Motor neuron (in vitro differentiated cells): ENCODE data around the gene MAP3K21. TPM values are rescaled to one million over a fixed set of nuclear protein-coding genes. Genes with fewer than 3 reads are reported as not detected.

Experiments
- ATAC-seq, 8 experiments: fragments of 200-7000 bp; cut with Tn5 transposase; replicated peaks in 6 of 8; 2 replicates each; pipeline ENCODE4 v1.8.0; 2021; ENCODE audit warnings: mild to moderate bottlenecking in 8 of 8, moderate library complexity in 8 of 8
- H3K27ac ChIP-seq, 2 donors: fragments of 250-450 bp; sonication (Bioruptor Pico); 2 replicates each; pipeline ENCODE4 v1.9.0; 2021; ENCODE audit warnings: antibody characterized with exemption in 2 of 2, mild to moderate bottlenecking in 2 of 2, moderate library complexity in 1 of 2
- H3K4me1 ChIP-seq, 2 donors: fragments of 250-450 bp; sonication (Bioruptor Pico); replicated peaks in 1 of 2; 2 replicates each; pipeline ENCODE4 v1.6.1; 2021; ENCODE audit warnings: antibody characterized with exemption in 2 of 2, mild to moderate bottlenecking in 2 of 2, moderate library complexity in 1 of 2
- H3K4me3 ChIP-seq, 5 donors: fragments of 250-450 bp; sonication (Bioruptor Pico); 2 replicates each; pipeline ENCODE4 v1.9.0; 2021; ENCODE audit warnings: antibody characterized with exemption in 5 of 5, mild to moderate bottlenecking in 5 of 5, moderate library complexity in 4 of 5
- WGBS, 10 experiments: fragments of 450-650 bp; shearing (Covaris generic); methylation state at CpG; one replicate each; pipeline ENCODE4 v1.0.0; 2022; 5-methylcytosine and 5-hydroxymethylcytosine counted together
- in situ Hi-C, 9 experiments: fragments of 400-800 bp; cut with MboI; loops; one replicate each; pipeline ENCODE4 v1.15.0; 2021; ENCODE audit warnings: low sequenced_read_pairs in 9 of 9, low pct_unique_long_range_greater_than_20kb in 2 of 9; ENCODE audit not compliant: unreplicated experiment in 9 of 9
- total RNA-seq, 8 experiments: library from RNA; unstranded; fragments of 300-600 nt; gene quantifications; 2 replicates each; pipeline versions ENCODE4 v1.2.3 to v1.2.4, GENCODE V29; 2022

The MAP3K21 gene
- total RNA-seq, 8 experiments from 2014 or later = 0.25 to 4.7 (median 2.7) TPM

- Histone ChIP-seq H3K4me3 (no peak overlapping the region), H3K27ac (no peak overlapping the region), H3K4me1 (peaks cover 11 to 13% of the 10 kb centered on the region in 2 donors)
- no peak for ATAC-seq
- in situ Hi-C loops = no loop called here
- WGBS, 10 experiments = 43 to 96% (median 58%) methylated on average over 2 to 7 of the region's 8 CpGs
Measured at GRCh38 chr1:233331676-233332519, 4.4 kb downstream of the MAP3K21 start.

- Histone ChIP-seq H3K4me3 (no peak overlapping the region), H3K4me1 (peaks cover 11 to 13% of the 10 kb centered on the region in 2 donors), H3K27ac (no peak overlapping the region)
- ATAC-seq = no peak
- in situ Hi-C loops = no loop called here
- 100% methylated on average over 1 of the region's 1 CpG; no CpG with 5 or more reads in 5 of the 10 experiments for WGBS, 10 experiments
Measured at GRCh38 chr1:233333086-233333485, 5.6 kb downstream of the MAP3K21 start.

GRCh38 chr1:233334092-233334491, 6.6 kb downstream of the MAP3K21 start:
- 0 to 100% (median 36%) methylated on average over 1 to 6 of the region's 7 CpGs; no CpG with 5 or more reads in 4 of the 10 experiments for WGBS, 10 experiments
- no peak for ATAC-seq
- Histone ChIP-seq H3K27ac (no peak overlapping the region), H3K4me3 (no peak overlapping the region), H3K4me1 (peaks cover 10% of the 10 kb centered on the region in 2 donors)
- in situ Hi-C loops = no loop called here

- WGBS, 10 experiments = 0 to 96% (median 78%) methylated on average over 1 to 5 of the region's 5 CpGs; no CpG with 5 or more reads in 2 of the 10 experiments
- in situ Hi-C loops = no loop called here
- no peak for ATAC-seq
- H3K4me3 ChIP-seq = no peak overlapping the region
- peaks cover 0 to 4% of the 10 kb centered on the region in 2 donors for H3K4me1 ChIP-seq
- H3K27ac ChIP-seq = no peak overlapping the region
Measured at GRCh38 chr1:233336554-233337456, 9.3 kb downstream of the MAP3K21 start.

- Histone ChIP-seq H3K27ac (no peak overlapping the region), H3K4me1 (peaks cover 0 to 4% of the 10 kb centered on the region in 2 donors), H3K4me3 (no peak overlapping the region)
- in situ Hi-C loops = no loop called here
- 0 to 100% (median 75%) methylated on average over 1 to 3 of the region's 3 CpGs for WGBS, 10 experiments
- ATAC-seq = no peak
Measured at GRCh38 chr1:233337505-233337904, 10.0 kb downstream of the MAP3K21 start.

DNA sequence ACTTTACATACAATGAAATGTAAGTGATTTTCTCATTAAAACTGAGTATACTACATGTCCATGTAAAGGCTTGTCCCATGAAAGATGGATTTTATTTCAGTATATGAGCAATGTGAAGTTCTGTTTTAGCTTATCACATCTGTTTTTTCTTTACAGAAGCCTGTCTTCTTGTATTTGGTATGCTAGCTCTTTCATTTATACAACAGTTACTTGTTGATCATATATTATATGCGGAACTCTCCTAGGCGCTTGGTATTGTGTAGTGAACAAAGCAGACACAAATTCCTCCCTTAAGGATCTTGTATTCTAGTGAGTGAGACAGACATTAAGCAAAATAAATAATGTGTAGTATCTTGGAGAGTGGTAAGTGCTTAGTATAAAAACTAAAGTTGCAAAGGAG, 10.6 kb downstream of the MAP3K21 start:
- ATAC-seq = no peak
- peaks cover 0 to 4% of the 10 kb centered on the region in 2 donors for H3K4me1 ChIP-seq
- 57 to 100% (median 73%) methylated on average over 1 to 2 of the region's 2 CpGs; no CpG with 5 or more reads in 1 of the 10 experiments for WGBS, 10 experiments
- no peak overlapping the region for H3K4me3 ChIP-seq
- in situ Hi-C loops = no loop called here
- no peak overlapping the region for H3K27ac ChIP-seq

GRCh38 chr1:233340031-233340555, 12.6 kb downstream of the MAP3K21 start:
- H3K4me3 ChIP-seq = no peak overlapping the region
- no peak for ATAC-seq
- in situ Hi-C loops = no loop called here
- no peak overlapping the region for H3K27ac ChIP-seq
- 15 to 100% (median 67%) methylated on average over 1 to 3 of the region's 3 CpGs; no CpG with 5 or more reads in 1 of the 10 experiments for WGBS, 10 experiments
- H3K4me1 ChIP-seq = peaks cover 0 to 4% of the 10 kb centered on the region in 2 donors

DNA sequence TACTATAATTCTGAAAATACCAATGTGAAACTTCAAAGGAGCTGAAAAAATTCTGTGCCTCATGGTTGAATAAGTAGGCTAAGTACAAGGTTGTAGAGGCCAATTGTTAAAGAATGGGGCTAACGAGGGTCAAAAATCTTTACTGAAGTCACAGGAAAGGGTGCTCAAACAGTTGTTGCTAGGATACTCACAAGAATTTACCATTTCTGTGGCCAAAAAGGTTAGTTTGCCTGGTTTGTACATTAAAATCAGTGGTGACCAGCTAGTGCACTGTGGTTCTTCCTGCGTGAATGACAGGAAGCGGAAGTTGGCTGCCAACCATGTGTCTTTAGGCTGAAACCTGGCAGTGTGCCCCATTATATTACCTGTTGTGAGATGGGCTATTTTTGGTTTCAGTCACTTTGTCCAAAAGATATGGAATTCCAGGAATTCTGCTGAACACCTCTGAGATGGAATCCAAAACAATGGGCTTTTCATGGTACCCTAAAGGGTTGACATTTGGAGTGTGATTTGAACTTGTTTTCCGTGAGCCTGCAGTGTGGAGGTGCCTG, 13.5 kb downstream of the MAP3K21 start:
- no peak for ATAC-seq
- no peak overlapping the region for H3K4me3 ChIP-seq
- peaks cover 0 to 4% of the 10 kb centered on the region in 2 donors for H3K4me1 ChIP-seq
- in situ Hi-C loops = no loop called here
- 0 to 86% (median 71%) methylated on average over 1 to 4 of the region's 4 CpGs; no CpG with 5 or more reads in 1 of the 10 experiments for WGBS, 10 experiments
- H3K27ac ChIP-seq = no peak overlapping the region

GRCh38 chr1:233342086-233342485, 14.6 kb downstream of the MAP3K21 start:
- Histone ChIP-seq H3K27ac (no peak overlapping the region), H3K4me1 (peaks cover 0 to 4% of the 10 kb centered on the region in 2 donors), H3K4me3 (no peak overlapping the region)
- ATAC-seq = no peak
- in situ Hi-C loops = no loop called here

GRCh38 chr1:233343262-233343661, 15.7 kb downstream of the MAP3K21 start:
- peak in 2 of 8 experiments; percentile 81 to 98 for ATAC-seq
- H3K4me1 ChIP-seq = peaks cover 0 to 4% of the 10 kb centered on the region in 2 donors
- H3K4me3 ChIP-seq = no peak overlapping the region
- no peak overlapping the region for H3K27ac ChIP-seq
- in situ Hi-C loops = no loop called here
- WGBS, 10 experiments = 33 to 100% (median 78%) methylated on average over 1 of the region's 1 CpG; no CpG with 5 or more reads in 5 of the 10 experiments

DNA sequence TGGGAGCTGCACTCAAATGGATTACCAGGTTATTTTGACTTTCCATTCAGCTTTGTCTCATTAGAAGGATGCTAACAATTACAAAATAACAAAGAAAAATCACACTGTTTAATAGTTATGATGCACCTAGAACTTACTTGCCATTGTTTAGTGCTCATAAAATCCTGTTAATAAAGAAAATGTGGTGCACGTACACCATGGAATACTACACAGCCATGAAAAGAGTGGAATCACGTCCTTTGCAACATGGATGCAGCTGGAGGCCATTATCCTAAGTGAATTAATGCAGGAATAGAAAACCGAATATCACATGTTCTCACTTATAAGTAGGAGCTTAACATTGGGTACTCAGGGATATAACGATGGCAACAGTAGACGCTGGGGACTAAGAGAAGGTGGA, 19.8 kb downstream of the MAP3K21 start:
- in situ Hi-C loops = no loop called here
- H3K4me1 ChIP-seq = no peaks in the 10 kb centered on the region
- 52 to 100% (median 71%) methylated on average over 1 to 5 of the region's 5 CpGs; no CpG with 5 or more reads in 1 of the 10 experiments for WGBS, 10 experiments
- no peak overlapping the region for H3K4me3 ChIP-seq
- no peak for ATAC-seq
- no peak overlapping the region for H3K27ac ChIP-seq

DNA sequence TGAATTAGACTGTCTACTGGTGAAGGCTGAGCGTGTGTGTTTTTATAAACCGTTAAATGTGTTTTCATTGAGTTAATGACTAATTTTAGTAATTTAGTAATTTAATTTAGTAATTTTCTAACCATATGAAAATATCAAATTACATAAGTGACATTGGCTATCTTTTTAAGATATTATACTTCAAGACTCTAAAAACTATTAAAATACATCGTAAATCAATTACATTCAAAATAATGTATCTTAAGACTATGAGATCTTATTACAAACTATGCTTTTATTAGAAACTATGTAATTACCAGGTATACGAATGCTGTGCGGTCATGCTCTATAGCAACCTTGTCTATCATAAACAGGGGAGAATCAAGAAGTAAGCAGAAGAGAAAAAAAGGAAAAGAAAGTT, 21.6 kb downstream of the MAP3K21 start:
- in situ Hi-C loops = no loop called here
- ATAC-seq = no peak
- Histone ChIP-seq H3K4me1 (no peaks in the 10 kb centered on the region), H3K27ac (no peak overlapping the region), H3K4me3 (no peak overlapping the region)
- WGBS, 10 experiments = 79 to 100% (median 87%) methylated on average over 2 to 5 of the region's 5 CpGs

GRCh38 chr1:233354983-233355382, 27.5 kb downstream of the MAP3K21 start:
- Histone ChIP-seq H3K4me1 (no peaks in the 10 kb centered on the region), H3K4me3 (no peak overlapping the region), H3K27ac (no peak overlapping the region)
- ATAC-seq = no peak
- in situ Hi-C loops = no loop called here
